NCI-H187 treated with DMSO at 0.1 percent for 48 hours (cell line): ENCODE data around the gene GNAT1.

Experiments
- DNase-seq: peaks from one replicate; lab custom pipeline; 2025; lab: John Stamatoyannopoulos, UW

Gene GNAT1

GRCh38 chr3:50163572-50164455 lies 27.6 kb upstream of the GNAT1 start:
- DNase-seq: no peak

DNA sequence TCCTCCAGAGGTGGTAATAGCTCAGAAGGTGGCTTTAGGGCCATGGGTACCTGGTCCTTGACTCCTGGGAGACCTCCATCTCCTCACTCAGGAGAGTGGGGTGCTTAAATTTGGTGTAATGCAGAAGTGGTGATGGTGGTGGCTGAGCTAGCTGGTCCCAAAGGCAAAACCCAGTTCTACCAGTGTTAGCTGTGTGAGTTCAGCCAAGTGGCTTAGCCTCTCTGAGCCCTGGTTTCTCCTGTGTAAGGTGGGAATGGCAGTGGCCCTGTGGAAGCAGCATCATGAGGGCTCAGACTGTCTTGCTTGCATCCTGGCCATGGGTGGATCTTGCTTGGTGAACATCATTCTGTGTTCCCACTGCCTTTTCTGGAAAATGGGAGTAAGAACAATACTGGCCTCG lies 26.9 kb upstream of the GNAT1 start:
- no peak for DNase-seq

DNA sequence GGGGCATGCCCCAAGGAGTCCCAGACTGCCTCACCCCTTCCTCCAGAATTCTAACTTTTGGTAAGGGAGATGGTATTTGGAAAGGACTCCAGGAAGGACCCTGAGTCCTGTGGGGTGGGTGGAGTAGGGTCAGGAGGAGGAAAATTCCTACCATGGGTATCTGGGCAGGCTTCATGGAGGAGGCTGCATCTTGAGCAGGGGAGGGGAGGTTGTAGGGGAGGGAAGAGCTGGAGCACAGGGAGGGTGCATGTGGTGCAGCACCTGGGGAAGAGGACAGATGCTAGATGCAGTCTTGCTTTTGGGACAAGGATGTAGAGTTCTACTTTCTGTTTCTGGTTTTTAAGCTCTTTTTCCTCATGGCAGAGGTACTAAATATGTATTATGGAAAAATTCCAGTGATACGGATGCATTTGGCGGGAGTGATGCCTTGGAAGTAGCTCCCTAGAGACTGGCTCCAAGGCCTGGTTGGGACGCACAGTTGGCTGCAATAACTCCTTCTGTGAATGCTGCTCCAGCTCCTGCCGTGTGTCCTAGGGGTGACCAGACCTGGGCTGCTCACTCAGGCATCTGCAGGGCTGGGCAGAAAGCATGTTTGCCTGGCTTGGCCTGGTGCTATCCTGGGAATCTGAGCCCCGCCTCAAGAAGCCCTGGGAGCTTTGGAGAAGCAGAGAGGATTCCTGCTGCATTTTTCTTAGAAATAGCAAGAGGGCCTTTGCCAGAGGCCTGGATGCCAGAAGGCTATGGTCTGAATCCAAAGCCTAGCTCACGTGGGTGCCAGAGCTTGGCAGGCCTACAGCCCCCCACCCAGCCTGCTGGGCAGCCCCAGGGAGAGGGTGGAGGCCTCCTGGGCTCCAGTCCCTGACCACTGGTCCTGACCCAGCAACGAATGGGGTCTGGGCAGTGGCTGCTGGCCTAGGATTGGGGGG lies 26.2 kb upstream of the GNAT1 start:
- DNase-seq: no peak

GRCh38 chr3:50165910-50166538 lies 25.4 kb upstream of the GNAT1 start:
- DNase-seq: no peak

- DNase-seq: no peak
Observed at GRCh38 chr3:50166620-50167019, 24.8 kb upstream of the GNAT1 start.

GRCh38 chr3:50167069-50167840 lies 24.2 kb upstream of the GNAT1 start:
- DNase-seq: no peak

GRCh38 chr3:50167841-50168209 lies 23.6 kb upstream of the GNAT1 start:
- no peak for DNase-seq

DNA sequence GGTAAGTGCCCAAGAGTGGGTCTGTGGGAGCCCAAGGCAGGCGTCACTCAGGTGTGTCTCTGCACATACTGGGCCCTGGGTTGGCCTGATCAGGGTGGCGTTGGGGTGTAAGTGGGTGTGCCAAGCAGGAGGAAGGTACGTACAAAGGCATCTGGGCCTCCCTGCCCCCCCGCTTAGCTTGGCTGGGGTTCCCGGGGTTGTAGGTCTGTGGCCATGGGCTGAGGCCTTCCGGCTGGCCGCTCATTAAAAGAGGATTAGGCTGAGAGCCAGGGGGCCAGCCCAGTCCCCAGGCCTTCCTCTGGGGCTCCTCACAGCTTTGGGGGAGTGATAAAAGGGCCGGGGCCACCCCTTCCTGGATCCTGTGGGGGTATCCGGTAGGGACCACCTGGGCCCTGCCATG lies 23.0 kb upstream of the GNAT1 start:
- DNase-seq: no peak

GRCh38 chr3:50168791-50169190 lies 22.6 kb upstream of the GNAT1 start:
- DNase-seq: no peak

- DNase-seq: no peak
Observed at GRCh38 chr3:50169232-50169832, 22.1 kb upstream of the GNAT1 start.

GRCh38 chr3:50169858-50170257 lies 21.6 kb upstream of the GNAT1 start:
- DNase-seq: no peak

DNA sequence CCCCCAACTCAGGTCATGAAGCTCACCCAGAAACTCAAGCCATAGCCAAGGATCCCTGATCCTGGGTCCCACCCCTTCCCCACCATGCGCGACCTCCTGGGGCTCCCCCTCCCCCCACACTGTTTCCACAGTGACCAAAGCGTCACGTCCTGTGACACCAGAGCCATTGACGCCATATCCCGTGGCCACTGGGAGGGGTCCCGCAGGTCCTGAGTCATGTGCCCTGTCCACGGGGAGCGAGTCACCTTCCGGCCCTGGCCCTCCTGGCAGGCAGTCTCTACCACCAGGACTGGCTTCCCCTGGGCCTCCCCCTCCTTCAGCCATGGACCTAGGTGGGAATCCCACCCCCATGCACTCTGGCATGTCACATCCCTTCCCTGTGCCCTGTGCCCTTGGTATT lies 20.7 kb upstream of the GNAT1 start:
- DNase-seq: no peak

GRCh38 chr3:50171540-50172301 lies 19.7 kb upstream of the GNAT1 start:
- DNase-seq: no peak

DNA sequence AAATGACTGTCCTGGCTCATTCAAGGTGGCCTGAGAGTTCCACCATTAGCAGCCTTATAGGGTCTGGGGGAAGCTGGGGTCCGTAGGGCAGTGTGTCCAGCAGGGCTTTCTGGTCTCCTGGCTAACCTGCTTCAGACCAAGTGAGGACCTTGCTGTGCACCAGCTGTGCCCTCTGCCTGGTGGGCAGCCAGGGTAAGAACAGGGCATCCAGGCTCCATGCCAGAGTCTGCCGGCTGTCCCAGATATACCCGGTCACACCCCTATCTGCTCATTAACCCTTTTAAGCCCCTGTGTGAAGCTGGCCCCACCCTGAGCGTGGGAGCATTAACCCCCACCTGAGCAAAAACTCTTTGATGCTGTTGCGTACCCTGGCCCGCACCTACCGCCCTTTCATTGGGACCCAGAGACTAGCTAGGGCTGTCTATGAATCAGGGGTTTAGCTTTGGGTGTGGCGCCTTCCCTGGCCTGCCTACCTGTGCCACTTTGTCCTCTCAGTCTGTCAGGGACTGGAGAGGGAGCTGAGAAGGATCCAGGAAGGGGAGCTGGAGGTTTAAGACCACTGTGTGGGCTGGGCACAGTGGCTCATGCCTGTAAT lies 18.7 kb upstream of the GNAT1 start:
- no peak for DNase-seq

DNA sequence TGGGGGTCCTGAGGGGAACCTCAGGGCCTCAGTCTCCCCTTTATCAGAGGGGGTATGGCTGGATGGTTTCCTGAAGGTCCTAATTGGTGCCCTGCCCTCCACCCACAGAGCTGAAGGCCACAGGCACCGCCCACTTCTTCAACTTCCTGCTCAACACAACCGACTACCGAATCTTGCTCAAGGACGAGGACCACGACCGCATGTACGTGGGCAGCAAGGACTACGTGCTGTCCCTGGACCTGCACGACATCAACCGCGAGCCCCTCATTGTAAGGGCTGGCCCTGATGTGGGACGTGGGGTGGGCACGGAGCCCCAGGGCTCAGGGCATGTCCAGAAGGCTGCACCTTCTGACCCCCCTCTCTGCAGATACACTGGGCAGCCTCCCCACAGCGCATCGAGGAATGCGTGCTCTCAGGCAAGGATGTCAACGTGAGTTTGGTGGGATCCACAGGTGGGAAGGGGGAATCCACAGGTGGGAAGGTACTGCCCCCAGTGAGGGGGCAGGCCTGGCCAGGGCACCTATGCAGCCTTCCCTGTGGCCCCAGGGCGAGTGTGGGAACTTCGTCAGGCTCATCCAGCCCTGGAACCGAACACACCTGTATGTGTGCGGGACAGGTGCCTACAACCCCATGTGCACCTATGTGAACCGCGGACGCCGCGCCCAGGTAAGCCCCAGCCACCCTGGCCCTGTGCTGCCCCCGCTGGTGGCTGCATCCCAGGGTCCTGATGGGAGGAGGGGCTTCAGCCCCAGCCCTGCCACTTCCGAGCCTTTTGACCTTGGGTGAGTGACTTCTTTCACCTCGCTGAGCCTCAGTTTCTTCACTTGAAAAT lies 17.5 kb upstream of the GNAT1 start:
- no peak for DNase-seq

GRCh38 chr3:50174517-50174895 lies 16.9 kb upstream of the GNAT1 start:
- DNase-seq: no peak

- no peak for DNase-seq
Observed at GRCh38 chr3:50174947-50175524, 16.4 kb upstream of the GNAT1 start.

GRCh38 chr3:50177346-50177745 lies 14.1 kb upstream of the GNAT1 start:
- no peak for DNase-seq

DNA sequence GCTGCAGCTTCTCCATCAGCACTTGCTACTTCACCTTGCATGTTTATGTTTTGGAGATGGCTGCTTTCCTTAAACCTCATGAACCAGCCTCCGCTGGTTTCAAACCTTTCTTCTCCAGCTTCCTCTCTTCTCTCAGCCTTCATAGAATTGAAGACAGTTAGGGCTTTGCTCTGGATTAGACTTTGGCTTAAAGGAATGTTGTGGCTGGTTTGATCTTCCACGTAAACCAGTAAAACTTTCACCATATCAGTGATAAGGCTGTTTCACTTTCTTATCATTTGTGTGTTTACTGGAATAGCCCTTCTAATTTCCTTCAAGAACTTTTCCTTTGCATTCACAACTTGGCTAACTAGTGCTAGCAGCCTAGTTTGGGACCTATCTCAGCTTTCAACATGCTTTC lies 11.7 kb upstream of the GNAT1 start:
- no peak for DNase-seq
